ENCODE data around the gene PTPRS. TPM values are rescaled to one million over a fixed set of nuclear protein-coding genes. Genes with fewer than 3 reads are reported as not detected.

Gene PTPRS
- total and polyA plus RNA-seq, 2 experiments from 2014 or later: 46.0 to 351 TPM

- Histone ChIP-seq H3K27me3 (peaks cover 39% of the 10 kb centered on the region), H3K36me3 (no peaks in the 10 kb centered on the region), H3K9me3 (ENCODE audit: low read depth) (no peaks in the 10 kb centered on the region), H3K27ac (no peak overlapping the region), H3K4me3 (no peak overlapping the region), H3K4me1 (ENCODE audit: low read depth) (no peaks in the 10 kb centered on the region)
- DNase-seq (ENCODE audit: low read depth in 1 of 2, low spot score in 1 of 2): no peak
- no peak for TF ChIP-seq CTCF (IDR thresholded peaks at IDR 0.05; ENCODE audit: low read depth, low read length)
Observed at GRCh38 chr19:5376928-5377327, 36.3 kb upstream of the PTPRS start.

GRCh38 chr19:5372572-5373200, 32.1 kb upstream of the PTPRS start:
- H3K4me3 ChIP-seq: no peak overlapping the region
- no peak overlapping the region for H3K27ac ChIP-seq
- H3K4me1 ChIP-seq (ENCODE audit: low read depth): no peaks in the 10 kb centered on the region
- TF ChIP-seq CTCF (IDR thresholded peaks at IDR 0.05; ENCODE audit: low read depth, low read length): no peak
- no peaks in the 10 kb centered on the region for H3K9me3 ChIP-seq (ENCODE audit: low read depth)
- no peak for DNase-seq (ENCODE audit: low read depth in 1 of 2, low spot score in 1 of 2)
- H3K27me3 ChIP-seq: peaks cover 54% of the 10 kb centered on the region
- H3K36me3 ChIP-seq: no peaks in the 10 kb centered on the region

- peak; percentile 78 for TF ChIP-seq CTCF (IDR thresholded peaks at IDR 0.05; ENCODE audit: low read depth, low read length)
- DNase-seq (ENCODE audit: low read depth in 1 of 2, low spot score in 1 of 2): peak; percentile 50
Observed at GRCh38 chr19:5369962-5370367, 29.4 kb upstream of the PTPRS start.

GRCh38 chr19:5369304-5369703, 28.7 kb upstream of the PTPRS start:
- no peak for DNase-seq (ENCODE audit: low read depth in 1 of 2, low spot score in 1 of 2)
- H3K27me3 ChIP-seq: peaks cover 46% of the 10 kb centered on the region

More at GRCh38 chr19:5369962-5370367, 29.4 kb upstream of the PTPRS start:
- no peaks in the 10 kb centered on the region for H3K9me3 ChIP-seq (ENCODE audit: low read depth)
- no peak overlapping the region for H3K27ac ChIP-seq
- peaks cover 53% of the 10 kb centered on the region for H3K27me3 ChIP-seq
- no peaks in the 10 kb centered on the region for H3K4me1 ChIP-seq (ENCODE audit: low read depth)
- no peaks in the 10 kb centered on the region for H3K36me3 ChIP-seq
- no peak overlapping the region for H3K4me3 ChIP-seq

GRCh38 chr19:5367530-5368133, 27.0 kb upstream of the PTPRS start:
- Histone ChIP-seq H3K27ac (no peak overlapping the region), H3K9me3 (ENCODE audit: low read depth) (no peaks in the 10 kb centered on the region), H3K27me3 (peaks cover 32% of the 10 kb centered on the region), H3K36me3 (no peaks in the 10 kb centered on the region), H3K4me1 (ENCODE audit: low read depth) (no peaks in the 10 kb centered on the region), H3K4me3 (no peak overlapping the region)
- TF ChIP-seq CTCF (IDR thresholded peaks at IDR 0.05; ENCODE audit: low read depth, low read length): no peak
- no peak for DNase-seq (ENCODE audit: low read depth in 1 of 2, low spot score in 1 of 2)

More at GRCh38 chr19:5369304-5369703, 28.7 kb upstream of the PTPRS start:
- Histone ChIP-seq H3K36me3 (no peaks in the 10 kb centered on the region), H3K4me1 (ENCODE audit: low read depth) (no peaks in the 10 kb centered on the region), H3K27ac (no peak overlapping the region), H3K9me3 (ENCODE audit: low read depth) (no peaks in the 10 kb centered on the region), H3K4me3 (no peak overlapping the region)
- TF ChIP-seq CTCF (IDR thresholded peaks at IDR 0.05; ENCODE audit: low read depth, low read length): no peak

Data from cardiac muscle cell (in vitro differentiated cells and primary cell).